ENCODE data around the gene BCAP31. TPM values are rescaled to one million over a fixed set of nuclear protein-coding genes. Genes with fewer than 3 reads are reported as not detected.

The BCAP31 gene
- total and polyA plus RNA-seq, 12 donors: 121 to 343 (median 271) TPM

DNA sequence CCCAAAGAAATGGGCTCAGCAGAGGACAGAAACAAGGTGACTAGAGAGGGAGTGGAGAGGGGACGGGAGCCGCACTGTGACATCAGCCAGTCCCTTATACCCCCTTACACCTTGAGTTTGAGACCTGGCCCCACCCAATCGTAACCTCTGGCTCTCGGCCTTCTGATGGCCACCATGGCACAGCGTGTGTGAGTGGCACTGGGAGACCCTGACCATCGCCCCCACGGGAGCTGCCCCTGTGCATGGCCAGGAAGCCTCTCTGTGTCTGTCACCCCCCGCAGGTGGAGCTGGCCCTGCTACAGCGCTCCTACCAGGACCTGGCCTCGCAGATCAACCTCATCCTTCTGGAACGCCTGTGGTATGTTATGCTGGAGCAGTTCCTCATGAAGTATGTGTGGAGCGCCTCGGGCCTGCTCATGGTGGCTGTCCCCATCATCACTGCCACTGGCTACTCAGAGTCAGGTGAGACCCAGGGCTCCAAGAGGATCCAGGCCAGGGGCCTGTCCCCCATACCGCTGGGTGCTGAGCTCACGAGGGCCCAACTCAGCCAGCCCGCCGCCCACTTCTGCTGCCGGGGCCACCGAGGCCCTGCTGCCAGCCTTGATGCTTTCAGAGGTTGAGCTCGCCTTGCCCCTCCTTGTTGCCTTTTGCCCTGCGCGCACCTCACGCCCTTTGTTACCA lies 4.9 kb upstream of the BCAP31 start:
- 70 to 90% (median 88%) methylated on average over 4 to 23 of the region's 23 CpGs for WGBS, 4 donors
- TF ChIP-seq, protein P1, sequence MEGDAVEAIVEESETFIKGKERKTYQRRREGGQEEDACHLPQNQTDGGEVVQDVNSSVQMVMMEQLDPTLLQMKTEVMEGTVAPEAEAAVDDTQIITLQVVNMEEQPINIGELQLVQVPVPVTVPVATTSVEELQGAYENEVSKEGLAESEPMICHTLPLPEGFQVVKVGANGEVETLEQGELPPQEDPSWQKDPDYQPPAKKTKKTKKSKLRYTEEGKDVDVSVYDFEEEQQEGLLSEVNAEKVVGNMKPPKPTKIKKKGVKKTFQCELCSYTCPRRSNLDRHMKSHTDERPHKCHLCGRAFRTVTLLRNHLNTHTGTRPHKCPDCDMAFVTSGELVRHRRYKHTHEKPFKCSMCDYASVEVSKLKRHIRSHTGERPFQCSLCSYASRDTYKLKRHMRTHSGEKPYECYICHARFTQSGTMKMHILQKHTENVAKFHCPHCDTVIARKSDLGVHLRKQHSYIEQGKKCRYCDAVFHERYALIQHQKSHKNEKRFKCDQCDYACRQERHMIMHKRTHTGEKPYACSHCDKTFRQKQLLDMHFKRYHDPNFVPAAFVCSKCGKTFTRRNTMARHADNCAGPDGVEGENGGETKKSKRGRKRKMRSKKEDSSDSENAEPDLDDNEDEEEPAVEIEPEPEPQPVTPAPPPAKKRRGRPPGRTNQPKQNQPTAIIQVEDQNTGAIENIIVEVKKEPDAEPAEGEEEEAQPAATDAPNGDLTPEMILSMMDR (IDR thresholded peaks at IDR 0.05): no peak
- no peak for TF ChIP-seq POLR2A (IDR thresholded peaks at IDR 0.05)
- intact Hi-C loops (cut with DNase I): no loop called here

DNA sequence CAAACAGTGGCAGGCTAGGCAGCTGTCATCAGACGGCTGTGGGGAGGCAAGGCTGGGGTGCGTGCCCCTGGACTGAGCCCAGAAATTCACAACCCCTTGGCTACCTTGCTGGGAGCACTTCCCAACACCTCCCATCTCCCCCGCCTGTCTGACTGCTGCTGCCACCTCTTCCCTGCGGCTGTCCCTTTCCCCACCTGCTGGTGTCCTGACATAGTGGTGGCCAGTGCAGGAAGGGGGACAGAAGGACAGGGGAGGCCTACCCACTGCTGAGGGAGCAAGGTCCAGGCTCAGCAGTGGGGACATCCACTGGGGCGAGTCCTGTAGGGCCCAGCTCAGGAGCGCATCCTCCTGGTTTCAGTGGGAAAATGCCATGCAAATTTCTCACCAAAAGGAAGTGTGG lies 3.9 kb upstream of the BCAP31 start:
- Histone ChIP-seq H3K36me3 (replicated peaks in 1 of 2) (no peaks in the 10 kb centered on the region), H3K9me3 (replicated peaks in 1 of 3) (no peaks in the 10 kb centered on the region), H3K4me1 (replicated peaks in 1 of 2) (peaks cover 35 to 43% of the 10 kb centered on the region in 2 donors), H3K4me3 (no peak overlapping the region), H3K27ac (peak overlapping the region in 4 of 5 donors; percentile 85 to 96 (median 88)), H3K27me3 (no peaks in the 10 kb centered on the region)
- TF ChIP-seq, protein P1 (IDR thresholded peaks at IDR 0.05): no peak
- no peak for TF ChIP-seq POLR2A (IDR thresholded peaks at IDR 0.05)
- intact Hi-C loops (cut with DNase I): no loop called here
- peak in 1 of 7 donors; percentile 15 for DNase-seq
- 78 to 89% (median 79%) methylated on average over 4 to 6 of the region's 6 CpGs for WGBS, 4 donors

More for the DNA sequence above, 4.9 kb upstream of the BCAP31 start:
- DNase-seq: peak in 2 of 7 donors; percentile 17 to 42
- Histone ChIP-seq H3K9me3 (replicated peaks in 1 of 3) (no peaks in the 10 kb centered on the region), H3K4me1 (replicated peaks in 1 of 2) (peaks cover 35 to 43% of the 10 kb centered on the region in 2 donors), H3K4me3 (no peak overlapping the region), H3K27me3 (no peaks in the 10 kb centered on the region), H3K36me3 (replicated peaks in 1 of 2) (no peaks in the 10 kb centered on the region), H3K27ac (no peak overlapping the region)

DNA sequence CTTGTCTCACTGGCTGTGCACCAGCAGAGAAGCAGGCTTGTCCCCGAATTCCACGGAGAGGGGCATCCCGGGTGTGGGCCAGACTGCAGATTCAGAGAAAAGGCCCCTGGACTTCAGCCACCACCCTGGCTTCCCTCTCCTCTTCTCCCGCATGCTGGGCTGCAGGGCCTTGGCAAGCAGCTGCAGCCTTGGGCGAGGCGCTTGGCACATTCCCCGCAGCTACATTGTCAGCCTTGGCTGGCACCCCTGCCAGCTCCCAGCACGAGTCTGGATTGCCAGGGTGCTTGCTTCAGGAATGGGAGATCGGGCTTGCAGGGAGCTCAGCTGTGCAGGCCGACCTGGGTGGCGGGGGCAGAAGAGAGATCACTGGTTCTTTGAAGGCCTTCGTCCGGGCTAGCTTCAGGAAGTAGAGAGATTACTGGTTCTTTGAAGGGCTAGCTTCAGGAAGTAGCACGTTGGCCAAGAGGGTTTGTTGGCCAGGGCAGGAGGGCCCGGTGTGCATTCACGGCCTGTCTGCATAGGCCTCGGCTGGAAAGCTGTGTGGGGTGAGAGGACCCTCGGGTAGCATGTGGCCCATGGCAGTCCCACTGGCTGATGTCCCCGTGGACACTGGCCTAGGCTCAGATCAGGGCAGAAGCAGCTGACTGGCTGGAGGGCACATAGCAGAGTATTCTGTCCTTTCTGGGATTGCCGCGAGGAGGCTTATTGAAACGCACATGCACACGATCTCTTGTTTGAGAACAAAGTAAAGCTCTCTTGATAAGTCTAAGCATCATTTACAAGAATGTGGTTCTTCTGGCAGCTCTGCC lies 3.1 kb upstream of the BCAP31 start:
- no peaks in the 10 kb centered on the region for H3K36me3 ChIP-seq (replicated peaks in 1 of 2)
- DNase-seq: peak; percentile 57 to 81 (median 80)
- 19 to 61% (median 47%) methylated on average over 17 to 23 of the region's 23 CpGs; no CpG with 5 or more reads in 1 of the 4 donors for WGBS, 4 donors
- H3K4me1 ChIP-seq (replicated peaks in 1 of 2): peaks cover 39 to 41% of the 10 kb centered on the region in 2 donors
- H3K27ac ChIP-seq: peak overlapping the region; percentile 54 to 96 (median 86)
- TF ChIP-seq POLR2A (IDR thresholded peaks at IDR 0.05): no peak
- TF ChIP-seq, protein P1 (IDR thresholded peaks at IDR 0.05): no peak
- no peaks in the 10 kb centered on the region for H3K27me3 ChIP-seq
- peak overlapping the region in 1 of 4 donors; percentile 18 for H3K4me3 ChIP-seq
- no peaks in the 10 kb centered on the region for H3K9me3 ChIP-seq (replicated peaks in 1 of 3)
- intact Hi-C loops (cut with DNase I): no loop called here

All from adrenal gland (tissue), 12 donors.